Measurements from ENCODE around the gene OR3A3.
"Not testable (repeated sequence)": the region's sequence is repeated elsewhere in the genome, so short reads cannot be mapped to it uniquely, and the experiment has no call there.

OR3A3 gene

DNA sequence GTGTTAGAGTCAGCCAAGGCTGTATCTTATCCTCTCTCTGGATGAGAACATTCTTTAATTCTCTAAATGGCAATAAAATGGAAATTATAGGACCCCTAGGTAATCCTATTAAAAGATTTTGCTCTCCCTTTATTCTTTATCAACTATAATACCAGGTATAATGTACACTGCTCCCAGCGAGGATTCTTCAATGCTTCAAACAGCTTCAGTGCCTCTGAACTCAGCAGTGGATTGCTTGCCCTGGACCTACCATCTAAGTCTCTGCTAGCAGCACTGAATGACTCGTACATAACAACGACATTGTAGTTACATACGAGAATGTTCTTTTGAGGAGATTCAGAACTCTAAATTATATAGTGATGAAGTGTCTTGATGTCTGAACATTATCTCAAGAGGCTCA lies 21.4 kb upstream of the OR3A3 start:
- no peak overlapping the region for H4K8ac ChIP-seq (ENCODE audit: low read depth, low read length)
- no peak for DNase-seq

DNA sequence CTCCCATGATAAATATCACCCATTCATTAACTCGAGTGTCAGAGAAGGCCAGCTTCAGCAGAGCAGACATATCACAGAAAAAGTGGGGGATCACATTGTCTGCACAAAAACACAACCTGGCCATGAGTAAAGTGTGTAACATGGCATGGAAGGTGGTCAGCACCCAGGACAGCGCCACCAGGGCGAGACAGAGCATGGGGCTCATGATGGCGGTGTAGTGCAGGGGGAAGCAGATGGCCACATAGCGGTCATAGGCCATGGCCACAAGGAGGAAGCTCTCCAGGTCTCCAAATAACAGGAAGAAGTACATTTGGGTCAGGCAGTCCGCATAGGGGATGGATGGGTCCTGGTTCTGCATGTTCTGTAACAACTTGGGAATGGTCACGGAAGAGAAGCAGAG lies 13.4 kb upstream of the OR3A3 start:
- not testable (repeated sequence) for H4K5ac ChIP-seq (ENCODE audit: low read length); H3K27ac ChIP-seq (ENCODE audit: low read depth, low read length); H3K4me3 ChIP-seq (ENCODE audit: low read length); H3K79me1 ChIP-seq (ENCODE audit: low read length); H3K4ac ChIP-seq (ENCODE audit: low read depth, low read length); H3K23ac ChIP-seq (ENCODE audit: low read length); H3K9ac ChIP-seq (ENCODE audit: low read length); H3K56ac ChIP-seq (ENCODE audit: low read length); H3K27me3 ChIP-seq (ENCODE audit: insufficient read depth, low read length, poor library complexity); H4K8ac ChIP-seq (ENCODE audit: low read depth, low read length); H2BK15ac ChIP-seq (replicated peaks; ENCODE audit: low read depth); H3K4me2 ChIP-seq (ENCODE audit: low read length); H3K4me1 ChIP-seq (ENCODE audit: control insufficient read depth, low read depth, low read length); H2BK5ac ChIP-seq (ENCODE audit: low read length); H2BK120ac ChIP-seq (ENCODE audit: low read depth, low read length); DNase-seq; H3K36me3 ChIP-seq (ENCODE audit: control insufficient read depth, insufficient read depth, low read length); H3K79me2 ChIP-seq (ENCODE audit: control insufficient read depth, insufficient read depth, low read length); H2AK5ac ChIP-seq (ENCODE audit: low read length); H3K18ac ChIP-seq (ENCODE audit: low read length)
- WGBS (ENCODE audit: extremely low coverage, insufficient coverage, low lambda C conversion rate), result no CpG with 5 or more reads among the region's 7 CpGs

More for the DNA sequence above, 21.4 kb upstream of the OR3A3 start:
- Histone ChIP-seq H3K18ac (ENCODE audit: low read length) (no peak overlapping the region), H3K79me2 (ENCODE audit: control insufficient read depth, insufficient read depth, low read length) (no peaks in the 10 kb centered on the region), H3K79me1 (ENCODE audit: low read length) (no peaks in the 10 kb centered on the region), H4K5ac (ENCODE audit: low read length) (no peak overlapping the region), H3K27me3 (ENCODE audit: insufficient read depth, low read length, poor library complexity) (no peaks in the 10 kb centered on the region), H3K9ac (ENCODE audit: low read length) (no peak overlapping the region), H3K4ac (ENCODE audit: low read depth, low read length) (no peak overlapping the region), H3K36me3 (ENCODE audit: control insufficient read depth, insufficient read depth, low read length) (no peaks in the 10 kb centered on the region), H3K56ac (ENCODE audit: low read length) (no peak overlapping the region), H3K23ac (ENCODE audit: low read length) (no peak overlapping the region), H2BK120ac (ENCODE audit: low read depth, low read length) (no peak overlapping the region), H3K4me2 (ENCODE audit: low read length) (no peak overlapping the region), H3K4me3 (ENCODE audit: low read length) (no peak overlapping the region), H2BK15ac (replicated peaks; ENCODE audit: low read depth) (no peak overlapping the region), H2AK5ac (ENCODE audit: low read length) (no peak overlapping the region), H2BK5ac (ENCODE audit: low read length) (no peak overlapping the region), H3K4me1 (ENCODE audit: control insufficient read depth, low read depth, low read length) (no peaks in the 10 kb centered on the region), H3K27ac (ENCODE audit: low read depth, low read length) (no peak overlapping the region)
- WGBS (ENCODE audit: extremely low coverage, insufficient coverage, low lambda C conversion rate), result no CpG with 5 or more reads among the region's 4 CpGs

DNA sequence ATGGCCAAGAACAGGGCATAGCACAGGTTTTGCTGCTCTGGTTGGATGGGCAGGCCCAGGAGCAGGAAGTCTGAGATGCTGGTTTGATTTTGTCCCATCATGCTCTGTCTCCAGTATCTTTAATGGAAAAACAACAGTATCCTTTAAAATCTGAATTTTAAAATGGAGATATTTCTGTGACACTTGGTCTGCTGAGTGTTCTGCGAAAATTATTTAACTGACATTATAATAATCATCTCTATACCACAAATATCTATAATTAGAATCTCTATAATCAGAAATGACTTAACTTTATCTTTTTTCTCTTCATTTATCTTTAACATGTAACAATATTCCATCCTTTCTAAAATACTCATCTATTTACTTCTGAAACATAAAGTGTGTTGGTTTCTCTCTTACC lies 12.9 kb upstream of the OR3A3 start, which contains the start of gene OR1E1:
OR1E1 (minus strand) TSS at position 101 of the 400 bp plus-strand sequence; CDS start at position 101, 0 bp downstream.
- no CpG with 5 or more reads among the region's 1 CpG for WGBS (ENCODE audit: extremely low coverage, insufficient coverage, low lambda C conversion rate)

DNA sequence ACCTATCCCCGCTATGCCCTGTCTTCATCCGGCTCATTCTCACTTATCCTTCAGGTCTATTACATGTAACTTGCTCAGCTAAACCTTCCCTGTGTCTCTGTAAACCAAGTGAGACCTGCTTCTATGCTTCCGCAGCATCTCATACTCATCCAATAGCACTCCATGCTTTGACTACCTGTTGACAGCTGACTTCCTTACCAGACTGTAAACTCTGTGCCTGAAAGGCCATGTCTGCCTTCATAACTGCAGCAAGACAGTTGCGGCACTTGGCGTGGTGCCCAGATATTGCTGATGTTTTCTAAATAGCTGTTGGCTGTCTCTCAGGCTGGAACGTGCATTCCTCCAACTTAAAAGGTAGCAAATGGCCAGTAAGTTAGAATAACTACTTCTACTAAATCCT lies 11.1 kb upstream of the OR3A3 start:
- DNase-seq, result no peak
- no peak overlapping the region for H4K8ac ChIP-seq (ENCODE audit: low read depth, low read length)
- H3K79me2 ChIP-seq (ENCODE audit: control insufficient read depth, insufficient read depth, low read length), result no peaks in the 10 kb centered on the region
- H3K4me3 ChIP-seq (ENCODE audit: low read length), result no peak overlapping the region
- H3K27me3 ChIP-seq (ENCODE audit: insufficient read depth, low read length, poor library complexity), result no peaks in the 10 kb centered on the region
- H3K4me1 ChIP-seq (ENCODE audit: control insufficient read depth, low read depth, low read length), result no peaks in the 10 kb centered on the region
- H3K56ac ChIP-seq (ENCODE audit: low read length), result no peak overlapping the region
- no peak overlapping the region for H2BK5ac ChIP-seq (ENCODE audit: low read length)
- no peaks in the 10 kb centered on the region for H3K79me1 ChIP-seq (ENCODE audit: low read length)
- no peaks in the 10 kb centered on the region for H3K36me3 ChIP-seq (ENCODE audit: control insufficient read depth, insufficient read depth, low read length)
- H2BK120ac ChIP-seq (ENCODE audit: low read depth, low read length), result no peak overlapping the region
- no peak overlapping the region for H3K4me2 ChIP-seq (ENCODE audit: low read length)
- H3K27ac ChIP-seq (ENCODE audit: low read depth, low read length), result no peak overlapping the region
- H2BK15ac ChIP-seq (replicated peaks; ENCODE audit: low read depth), result no peak overlapping the region
- no peak overlapping the region for H3K18ac ChIP-seq (ENCODE audit: low read length)
- H3K9ac ChIP-seq (ENCODE audit: low read length), result no peak overlapping the region
- no peak overlapping the region for H3K23ac ChIP-seq (ENCODE audit: low read length)
- no CpG with 5 or more reads among the region's 6 CpGs for WGBS (ENCODE audit: extremely low coverage, insufficient coverage, low lambda C conversion rate)
- no peak overlapping the region for H3K4ac ChIP-seq (ENCODE audit: low read depth, low read length)
- H2AK5ac ChIP-seq (ENCODE audit: low read length), result no peak overlapping the region
- H4K5ac ChIP-seq (ENCODE audit: low read length), result no peak overlapping the region

More for the DNA sequence above, 12.9 kb upstream of the OR3A3 start, which contains the start of gene OR1E1:
- Histone ChIP-seq H2BK15ac (replicated peaks; ENCODE audit: low read depth) (no peak within 1 kb of the TSS), H3K27me3 (ENCODE audit: insufficient read depth, low read length, poor library complexity) (no peaks in the 10 kb centered on the region), H3K79me2 (ENCODE audit: control insufficient read depth, insufficient read depth, low read length) (no peaks in the 10 kb centered on the region), H3K4ac (ENCODE audit: low read depth, low read length) (no peak within 1 kb of the TSS), H4K5ac (ENCODE audit: low read length) (no peak within 1 kb of the TSS), H3K4me1 (ENCODE audit: control insufficient read depth, low read depth, low read length) (no peaks in the 10 kb centered on the region), H3K18ac (ENCODE audit: low read length) (no peak within 1 kb of the TSS), H3K27ac (ENCODE audit: low read depth, low read length) (no peak within 1 kb of the TSS), H3K36me3 (ENCODE audit: control insufficient read depth, insufficient read depth, low read length) (no peaks in the 10 kb centered on the region), H4K8ac (ENCODE audit: low read depth, low read length) (no peak within 1 kb of the TSS), H3K56ac (ENCODE audit: low read length) (no peak within 1 kb of the TSS), H2AK5ac (ENCODE audit: low read length) (no peak within 1 kb of the TSS), H3K79me1 (ENCODE audit: low read length) (no peaks in the 10 kb centered on the region), H2BK5ac (ENCODE audit: low read length) (no peak within 1 kb of the TSS), H3K4me2 (ENCODE audit: low read length) (no peak within 1 kb of the TSS), H3K23ac (ENCODE audit: low read length) (no peak within 1 kb of the TSS), H2BK120ac (ENCODE audit: low read depth, low read length) (no peak within 1 kb of the TSS), H3K9ac (ENCODE audit: low read length) (no peak within 1 kb of the TSS), H3K4me3 (ENCODE audit: low read length) (no peak within 1 kb of the TSS)
- DNase-seq, result no peak

DNA sequence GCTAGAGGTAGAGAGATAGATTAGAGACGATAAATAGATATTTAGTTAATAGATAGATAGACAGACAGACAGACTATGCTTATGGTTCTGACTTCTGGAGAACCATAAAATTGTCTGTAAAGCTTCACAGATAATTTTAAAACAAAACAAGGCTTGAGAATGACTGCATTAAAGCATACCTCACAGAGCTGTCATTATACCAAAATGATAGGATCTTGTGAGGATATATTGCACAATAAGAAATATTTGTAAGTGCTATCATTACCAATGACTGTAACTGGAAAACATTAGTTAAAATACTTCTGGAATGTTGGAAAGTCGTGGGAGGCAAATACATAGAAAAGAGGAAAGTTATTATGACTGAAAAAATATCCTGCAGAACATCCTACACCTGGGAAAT lies 9.4 kb upstream of the OR3A3 start:
- WGBS (ENCODE audit: extremely low coverage, insufficient coverage, low lambda C conversion rate), result 100% methylated on average over 1 of the region's 2 CpGs
- no peak overlapping the region for H2AK5ac ChIP-seq (ENCODE audit: low read length)
- H3K4me1 ChIP-seq (ENCODE audit: control insufficient read depth, low read depth, low read length), result no peaks in the 10 kb centered on the region
- no peak overlapping the region for H3K27ac ChIP-seq (ENCODE audit: low read depth, low read length)
- H2BK15ac ChIP-seq (replicated peaks; ENCODE audit: low read depth), result no peak overlapping the region
- H3K79me2 ChIP-seq (ENCODE audit: control insufficient read depth, insufficient read depth, low read length), result no peaks in the 10 kb centered on the region
- no peak overlapping the region for H4K5ac ChIP-seq (ENCODE audit: low read length)
- no peaks in the 10 kb centered on the region for H3K27me3 ChIP-seq (ENCODE audit: insufficient read depth, low read length, poor library complexity)
- no peak overlapping the region for H2BK5ac ChIP-seq (ENCODE audit: low read length)
- H2BK120ac ChIP-seq (ENCODE audit: low read depth, low read length), result no peak overlapping the region
- H3K4me2 ChIP-seq (ENCODE audit: low read length), result no peak overlapping the region
- H3K4ac ChIP-seq (ENCODE audit: low read depth, low read length), result no peak overlapping the region
- no peaks in the 10 kb centered on the region for H3K79me1 ChIP-seq (ENCODE audit: low read length)
- no peak overlapping the region for H3K9ac ChIP-seq (ENCODE audit: low read length)
- no peak for DNase-seq
- no peak overlapping the region for H3K18ac ChIP-seq (ENCODE audit: low read length)
- no peak overlapping the region for H3K56ac ChIP-seq (ENCODE audit: low read length)
- no peaks in the 10 kb centered on the region for H3K36me3 ChIP-seq (ENCODE audit: control insufficient read depth, insufficient read depth, low read length)
- no peak overlapping the region for H3K23ac ChIP-seq (ENCODE audit: low read length)
- no peak overlapping the region for H3K4me3 ChIP-seq (ENCODE audit: low read length)
- no peak overlapping the region for H4K8ac ChIP-seq (ENCODE audit: low read depth, low read length)

DNA sequence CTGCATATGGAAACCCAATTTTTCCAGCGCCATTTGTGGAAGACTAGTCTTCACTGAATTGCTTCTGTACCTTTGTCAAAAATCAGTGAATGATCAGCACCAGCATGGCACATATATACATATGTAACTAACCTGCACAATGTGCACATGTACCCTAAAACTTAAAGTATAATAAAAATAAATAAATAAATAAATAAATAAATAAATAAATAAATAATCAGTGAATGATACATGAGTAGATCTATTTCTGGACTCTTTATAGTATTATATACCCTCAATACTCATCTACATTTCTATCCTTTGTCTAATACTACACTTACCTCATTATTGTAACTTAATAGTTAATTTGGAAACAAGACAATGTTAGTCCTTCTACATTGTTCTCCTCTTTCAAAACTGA lies 7.3 kb upstream of the OR3A3 start:
- not testable (repeated sequence) for H3K18ac ChIP-seq (ENCODE audit: low read length); H3K27me3 ChIP-seq (ENCODE audit: insufficient read depth, low read length, poor library complexity); H2BK5ac ChIP-seq (ENCODE audit: low read length); H3K27ac ChIP-seq (ENCODE audit: low read depth, low read length); H4K8ac ChIP-seq (ENCODE audit: low read depth, low read length); H3K9ac ChIP-seq (ENCODE audit: low read length); H3K79me1 ChIP-seq (ENCODE audit: low read length); H4K5ac ChIP-seq (ENCODE audit: low read length); H3K4me2 ChIP-seq (ENCODE audit: low read length); H2BK15ac ChIP-seq (replicated peaks; ENCODE audit: low read depth); H3K4me3 ChIP-seq (ENCODE audit: low read length); H3K36me3 ChIP-seq (ENCODE audit: control insufficient read depth, insufficient read depth, low read length); H2AK5ac ChIP-seq (ENCODE audit: low read length); H3K23ac ChIP-seq (ENCODE audit: low read length); H3K4me1 ChIP-seq (ENCODE audit: control insufficient read depth, low read depth, low read length); H2BK120ac ChIP-seq (ENCODE audit: low read depth, low read length); DNase-seq; H3K79me2 ChIP-seq (ENCODE audit: control insufficient read depth, insufficient read depth, low read length); H3K4ac ChIP-seq (ENCODE audit: low read depth, low read length); H3K56ac ChIP-seq (ENCODE audit: low read length)
- no CpG with 5 or more reads among the region's 1 CpG for WGBS (ENCODE audit: extremely low coverage, insufficient coverage, low lambda C conversion rate)

All from mesendoderm (in vitro differentiated cells).